Endothelial cell of umbilical vein (primary cell): ENCODE measurements around the gene PTPRD.

ENCODE experiments used
- CTCF ChIP-seq, 2 donors: IDR thresholded peaks; 1 replicate in 1 of 2; 2 replicates in 1 of 2; pipeline ENCODE4 v1.5.1; 2011; ENCODE audit warnings: low read length in 2 of 2, mild to moderate bottlenecking in 2 of 2, moderate library complexity in 2 of 2, control low read depth in 1 of 2, inconsistent platforms in 1 of 2, low read depth in 1 of 2; ENCODE audit not compliant: insufficient read depth in 1 of 2; ENCODE audit errors: extremely low read depth in 1 of 2
- EZH2 ChIP-seq: IDR thresholded peaks from 2 replicates; pipeline ENCODE4 v1.6.1; 2012; ENCODE audit warnings: borderline replicate concordance, low read depth, mild to moderate bottlenecking, moderate library complexity, low read length, inconsistent platforms; ENCODE audit not compliant: severe bottlenecking
- MAX ChIP-seq: IDR thresholded peaks from 2 replicates; pipeline ENCODE4 v1.6.1; 2011; ENCODE audit not compliant: insufficient read depth, insufficient read length
- POLR2A ChIP-seq: IDR thresholded peaks from 2 replicates; pipeline ENCODE4 v1.6.1; 2012; ENCODE audit warnings: low read depth, mild to moderate bottlenecking, control low read depth, low read length
- POLR2AphosphoS5 ChIP-seq: IDR thresholded peaks from 2 replicates; pipeline ENCODE4 v1.6.1; 2012; ENCODE audit warnings: low read depth, mild to moderate bottlenecking, control low read depth, low read length, moderate library complexity; ENCODE audit not compliant: insufficient read depth

GRCh38 chr9:9091387-9091786 is 1521.4 kb downstream of the PTPRD start:
- TF ChIP-seq EZH2, result no peak
- no peak for TF ChIP-seq POLR2A
- TF ChIP-seq CTCF (IDR thresholded peaks at IDR 0.05; ENCODE audit: extremely low read depth in 1 of 2, insufficient read depth in 1 of 2, low read depth in 1 of 2, low read length in 2 of 2), result no peak
- TF ChIP-seq POLR2AphosphoS5, result no peak
- TF ChIP-seq MAX, result no peak
